Endothelial cell of umbilical vein (primary cell): Measurements from ENCODE around the gene SYNCRIP. TPM values are rescaled to one million over a fixed set of nuclear protein-coding genes. Genes with fewer than 3 reads are reported as not detected.

Experiments used
- BruUV-seq: library from RNA; stranded (reverse); fragments of 400-500 nt; replicated peaks from 2 replicates; lab custom pipeline; 2021; lab: Mats Ljungman, UMichigan
- CTCF ChIA-PET: fragments of 300-600, 350-600 bp; sonication (Branson Sonifier 250); formaldehyde crosslinking; loops from one replicate; lab custom pipeline; 2021; ENCODE audit warnings: antibody characterized with exemption, inconsistent platforms; lab: Charles Lee
- POLR2A ChIA-PET: fragments of 300-600, 350-600 bp; sonication (Branson Sonifier 250); formaldehyde crosslinking; loops from one replicate; lab custom pipeline; 2021; ENCODE audit warnings: antibody characterized with exemption, inconsistent platforms; lab: Charles Lee
- DNase-seq: peaks from one replicate; pipeline ENCODE4 v3.0.0-alpha.2; 2011; ENCODE audit warnings: low read depth, low spot score
- FAIRE-seq: peaks from 2 replicates; lab custom pipeline; 2011; peaks lifted over from hg19 to GRCh38; lab: Jason Lieb, UNC
- H2AFZ ChIP-seq: 2 replicates; pipeline ENCODE4 v1.6.0; 2012; ENCODE audit warnings: low read depth, low read length, control low read depth, inconsistent platforms
- H3K27ac ChIP-seq: 2 replicates; pipeline ENCODE4 v1.5.1; 2011; ENCODE audit warnings: low read depth, mild to moderate bottlenecking, control low read depth, low read length, moderate library complexity; ENCODE audit not compliant: insufficient read depth
- H3K27me3 ChIP-seq, 2 experiments: 2 replicates each; pipeline versions ENCODE4 v1.6.0 to v1.6.1; 2011; ENCODE audit warnings: low read length in 2 of 2, mixed read lengths in 1 of 2; ENCODE audit not compliant: control insufficient read depth in 2 of 2, insufficient read depth in 2 of 2
- H3K36me3 ChIP-seq, 2 experiments: 2 replicates in 1 of 2; 3 replicates in 1 of 2; pipeline ENCODE4 v1.5.1; 2011; ENCODE audit warnings: low read length in 2 of 2, mild to moderate bottlenecking in 1 of 2, moderate library complexity in 1 of 2; ENCODE audit not compliant: control insufficient read depth in 2 of 2, insufficient read depth in 2 of 2; ENCODE audit errors: extremely low read depth in 1 of 2
- H3K4me1 ChIP-seq: 3 replicates; pipeline ENCODE4 v1.5.1; 2011; ENCODE audit warnings: mild to moderate bottlenecking, low read length; ENCODE audit not compliant: control insufficient read depth, insufficient read depth; ENCODE audit errors: extremely low read depth
- H3K4me2 ChIP-seq: 2 replicates; pipeline ENCODE4 v1.6.1; 2011; ENCODE audit warnings: low read length, control low read depth, mixed read lengths; ENCODE audit not compliant: insufficient read depth
- H3K4me3 ChIP-seq, 3 experiments: fragments of 200-600 bp in 1 of 3; sonication (generic), shearing (Covaris generic) in 1 of 3; replicated peaks in 1 of 3; 2 replicates each; pipeline ENCODE4 v1.5.1; 2011 to 2016; ENCODE audit warnings: control low read depth in 3 of 3, low read length in 3 of 3, mild to moderate bottlenecking in 2 of 3, inconsistent platforms in 1 of 3, low read depth in 1 of 3, moderate library complexity in 1 of 3; ENCODE audit not compliant: insufficient read depth in 1 of 3
- H3K79me2 ChIP-seq: 2 replicates; pipeline ENCODE4 v1.6.0; 2012; ENCODE audit warnings: low read length, inconsistent platforms; ENCODE audit not compliant: control insufficient read depth, insufficient read depth
- H3K9ac ChIP-seq: replicated peaks from 2 replicates; pipeline ENCODE3; 2011; ENCODE audit warnings: low read length, control low read depth; ENCODE audit not compliant: insufficient read depth; ENCODE audit errors: extremely low read depth
- H3K9me1 ChIP-seq: replicated peaks from 3 replicates; pipeline ENCODE4 v1.6.0; 2011; ENCODE audit warnings: mild to moderate bottlenecking, low read length; ENCODE audit not compliant: control insufficient read depth, insufficient read depth; ENCODE audit errors: extremely low read depth
- H3K9me3 ChIP-seq: replicated peaks from 2 replicates; pipeline ENCODE4 v1.5.1; 2012; ENCODE audit warnings: low read length, inconsistent platforms; ENCODE audit not compliant: control insufficient read depth, insufficient read depth
- H4K20me1 ChIP-seq: replicated peaks from 2 replicates; pipeline ENCODE3; 2011; ENCODE audit warnings: mild to moderate bottlenecking, low read length; ENCODE audit not compliant: control insufficient read depth, insufficient read depth; ENCODE audit errors: extremely low read depth
- CTCF ChIP-seq, 2 donors: IDR thresholded peaks; 1 replicate in 1 of 2; 2 replicates in 1 of 2; pipeline ENCODE4 v1.5.1; 2011; ENCODE audit warnings: low read length in 2 of 2, mild to moderate bottlenecking in 2 of 2, moderate library complexity in 2 of 2, control low read depth in 1 of 2, inconsistent platforms in 1 of 2, low read depth in 1 of 2; ENCODE audit not compliant: insufficient read depth in 1 of 2; ENCODE audit errors: extremely low read depth in 1 of 2
- EZH2 ChIP-seq: IDR thresholded peaks from 2 replicates; pipeline ENCODE4 v1.6.1; 2012; ENCODE audit warnings: borderline replicate concordance, low read depth, mild to moderate bottlenecking, moderate library complexity, low read length, inconsistent platforms; ENCODE audit not compliant: severe bottlenecking
- FOS ChIP-seq: IDR thresholded peaks from 2 replicates; pipeline ENCODE4 v1.6.1; 2011; ENCODE audit warnings: mild to moderate bottlenecking, low read length, moderate library complexity, borderline replicate concordance; ENCODE audit not compliant: insufficient read depth
- GATA2 ChIP-seq: IDR thresholded peaks from 2 replicates; pipeline ENCODE4 v1.7.0; 2011; ENCODE audit warnings: low read depth, mild to moderate bottlenecking, moderate library complexity, mixed read lengths, low read length; ENCODE audit not compliant: insufficient read length, insufficient read depth
- JUN ChIP-seq: IDR thresholded peaks from 2 replicates; pipeline ENCODE4 v1.6.1; 2011; ENCODE audit warnings: borderline replicate concordance, low read depth; ENCODE audit not compliant: insufficient read length, insufficient read depth
- MAX ChIP-seq: IDR thresholded peaks from 2 replicates; pipeline ENCODE4 v1.6.1; 2011; ENCODE audit not compliant: insufficient read depth, insufficient read length
- MYC ChIP-seq: IDR thresholded peaks from one replicate; pipeline ENCODE4 v1.6.1; 2011; ENCODE audit warnings: mild to moderate bottlenecking, low read depth, low read length
- POLR2A ChIP-seq: IDR thresholded peaks from 2 replicates; pipeline ENCODE4 v1.6.1; 2012; ENCODE audit warnings: low read depth, mild to moderate bottlenecking, control low read depth, low read length
- POLR2AphosphoS5 ChIP-seq: IDR thresholded peaks from 2 replicates; pipeline ENCODE4 v1.6.1; 2012; ENCODE audit warnings: low read depth, mild to moderate bottlenecking, control low read depth, low read length, moderate library complexity; ENCODE audit not compliant: insufficient read depth
- dilution Hi-C: fragments of 300-500 bp; cut with MboI; formaldehyde crosslinking; loops from one replicate; pipeline ENCODE4 v1.15.0; 2019; ENCODE audit warnings: low sequenced_read_pairs; ENCODE audit not compliant: extremely low pct_ligation_motif_present
- intact Hi-C: fragments of 100-400 bp; cut with micrococcal nuclease; formaldehyde crosslinking; loops from one replicate; pipeline ENCODE4 v1.10.0; 2022
- polyA plus RNA-seq, 4 experiments: library from polyadenylated mRNA; depleted of rRNA in 3 of 4; stranded (reverse) in 3 of 4; unstranded in 1 of 4; fragments of >200 nt; gene quantifications; 2 replicates each; pipeline versions ENCODE4 v1.2.1 to v1.2.3, GENCODE V29; 2011 to 2012; ENCODE audit warnings: missing spikeins in 1 of 4
- total RNA-seq: library from RNA; stranded (reverse); gene quantifications from 2 replicates; pipeline ENCODE4 v1.2.3, GENCODE V29; 2021

The SYNCRIP gene
- total and polyA plus RNA-seq, 2 donors (not counting 3 experiments of a cell fraction or from before 2014, with no cell fraction given): 16.3 to 155 TPM

- Histone ChIP-seq H2AFZ (no peak overlapping the region), H3K9me1 (no peaks in the 10 kb centered on the region), H3K9ac (no peak overlapping the region), H3K79me2 (no peaks in the 10 kb centered on the region), H3K27ac (no peak overlapping the region), H4K20me1 (no peaks in the 10 kb centered on the region), H3K9me3 (no peaks in the 10 kb centered on the region), H3K4me3 (no peak overlapping the region), H3K27me3 (no peaks in the 10 kb centered on the region), H3K4me2 (no peak overlapping the region), H3K4me1 (no peaks in the 10 kb centered on the region), H3K36me3 (no peaks in the 10 kb centered on the region)
- ChIA-PET POLR2A (interaction anchor here (1.5 kb wide), 1 partner anchor 18 kb away, joined by 4 read pairs; no protein-coding TSS in a partner anchor), CTCF (no interaction called here)
- no TSS peak for BruUV-seq
- FAIRE-seq (no peak), DNase-seq (no peak)
- intact Hi-C loops: no loop called here
- dilution Hi-C loops: no loop called here
- no peak for TF ChIP-seq GATA2
- no peak for TF ChIP-seq MYC
- TF ChIP-seq EZH2: no peak
- no peak for TF ChIP-seq JUN
- no peak for TF ChIP-seq CTCF (IDR thresholded peaks at IDR 0.05; ENCODE audit: extremely low read depth in 1 of 2, insufficient read depth in 1 of 2, low read depth in 1 of 2, low read length in 2 of 2)
- no peak for TF ChIP-seq POLR2AphosphoS5
- TF ChIP-seq POLR2A: no peak
- no peak for TF ChIP-seq MAX
- TF ChIP-seq FOS: no peak
These were observed 19.6 kb upstream of the SYNCRIP start for GRCh38 chr6:85662251-85662650.
